PC-9 (cell line): Measurements from ENCODE around the gene GPSM1. TPM values are rescaled to one million over a fixed set of nuclear protein-coding genes. Genes with fewer than 3 reads are reported as not detected.

Source experiments
- BruUV-seq: library from RNA; stranded (reverse); fragments of 400-500 nt; replicated peaks from 2 replicates; lab custom pipeline; 2021; lab: Mats Ljungman, UMichigan
- CTCF ChIA-PET: fragments of 300-600 bp; sonication (Branson Sonifier 250); formaldehyde crosslinking; loops from one replicate; lab custom pipeline; 2022; ENCODE audit warnings: antibody characterized with exemption; lab: Charles Lee
- POLR2A ChIA-PET: fragments of 300-600 bp; sonication (Branson Sonifier 250); formaldehyde crosslinking; loops from one replicate; lab custom pipeline; 2022; ENCODE audit warnings: antibody characterized with exemption; ENCODE audit not compliant: unreplicated experiment; lab: Charles Lee
- DNase-seq, 2 experiments: peaks; one replicate each; pipeline versions ENCODE4 v3.0.0 to v3.0.0-alpha.2; 2015 to 2022; ENCODE audit warnings: mixed read lengths in 1 of 2
- H2AFZ ChIP-seq: fragments of 200-600 bp; sonication (generic); 2 replicates; pipeline ENCODE4 v1.8.1; 2017; ENCODE audit warnings: antibody characterized with exemption
- H3F3A ChIP-seq: fragments of 200-600 bp; sonication (generic); 2 replicates; pipeline ENCODE4 v1.8.1; 2017; ENCODE audit warnings: antibody characterized with exemption, mild to moderate bottlenecking, low read depth; ENCODE audit not compliant: insufficient read depth
- H3K27ac ChIP-seq: fragments of 200-600 bp; sonication (generic); 2 replicates; pipeline ENCODE4 v1.6.1; 2016; ENCODE audit warnings: mixed run types
- H3K27me3 ChIP-seq: fragments of 200-600 bp; sonication (generic); 2 replicates; pipeline ENCODE4 v1.6.1; 2016; ENCODE audit warnings: low read depth, mixed run types; ENCODE audit not compliant: insufficient read depth
- H3K36me3 ChIP-seq: fragments of 200-600 bp; sonication (generic); 2 replicates; pipeline ENCODE4 v1.6.1; 2016; ENCODE audit warnings: low read depth, mixed run types
- H3K4me1 ChIP-seq: fragments of 200-600 bp; sonication (generic); replicated peaks from 2 replicates; pipeline ENCODE4 v1.6.1; 2016; ENCODE audit warnings: mixed run types; ENCODE audit not compliant: insufficient read depth
- H3K4me2 ChIP-seq: fragments of 200-600 bp; sonication (generic); 2 replicates; pipeline ENCODE4 v1.6.1; 2017; ENCODE audit warnings: mixed run types
- H3K4me3 ChIP-seq: fragments of 200-600 bp; sonication (generic); 2 replicates; pipeline ENCODE4 v1.6.1; 2016; ENCODE audit warnings: mixed run types
- H3K79me2 ChIP-seq: fragments of 200-600 bp; sonication (generic); 2 replicates; pipeline ENCODE4 v1.6.1; 2017; ENCODE audit warnings: low read depth, mixed run types
- H3K9me2 ChIP-seq: fragments of 200-600 bp; sonication (generic); 2 replicates; pipeline ENCODE4 v1.8.1; 2017; ENCODE audit warnings: mild to moderate bottlenecking; ENCODE audit not compliant: insufficient read depth
- H3K9me3 ChIP-seq: fragments of 200-600 bp; sonication (generic); 2 replicates; pipeline ENCODE4 v1.8.1; 2016; ENCODE audit warnings: low read depth; ENCODE audit not compliant: insufficient read depth
- H4K20me1 ChIP-seq: fragments of 200-600 bp; sonication (generic); 2 replicates; pipeline ENCODE4 v1.8.1; 2017; ENCODE audit not compliant: insufficient read depth
- CTCF ChIP-seq: fragments of 200-600 bp; sonication (generic); conservative IDR thresholded peaks from 2 replicates; pipeline ENCODE4 v1.6.1; 2017; ENCODE audit warnings: mixed run types, antibody characterized with exemption, mild to moderate bottlenecking, moderate library complexity
- EZH2 ChIP-seq: fragments of 200-600 bp; sonication (generic); IDR thresholded peaks from 2 replicates; pipeline ENCODE4 v1.8.0; 2017; ENCODE audit warnings: antibody characterized with exemption, low read depth
- intact Hi-C: fragments of 100-400 bp; cut with micrococcal nuclease; formaldehyde crosslinking; loops from one replicate; pipeline ENCODE4 v1.10.0; 2022; ENCODE audit not compliant: unreplicated experiment
- total RNA-seq: library from RNA; stranded (reverse); gene quantifications from 2 replicates; pipeline ENCODE4 v1.2.3, GENCODE V29; 2021

GPSM1 gene
- total RNA-seq, 1 experiment from 2014 or later = 5.5 TPM

GRCh38 chr9:136310273-136311030 lies 16.9 kb upstream of the GPSM1 start:
- ChIA-PET CTCF (no interaction called here), POLR2A (interaction anchor here (0.5 kb wide), 1 partner anchor 181 kb away, joined by 5 read pairs; no protein-coding TSS in a partner anchor)

GRCh38 chr9:136311051-136312008 lies 16.0 kb upstream of the GPSM1 start:
- H3K79me2 ChIP-seq = no peaks in the 10 kb centered on the region
- H3F3A ChIP-seq = peaks cover 27% of the 10 kb centered on the region
- peaks cover 10% of the 10 kb centered on the region for H3K4me1 ChIP-seq
- BruUV-seq = TSS peak; percentile 41
- no peaks in the 10 kb centered on the region for H3K36me3 ChIP-seq
- H3K9me3 ChIP-seq = no peaks in the 10 kb centered on the region
- no peaks in the 10 kb centered on the region for H4K20me1 ChIP-seq
- peak; percentile 66 to 80 for DNase-seq
- intact Hi-C loops = loop anchor here (1.0 to 10.0 kb wide), 4 partner anchors 61 to 323 kb away; partner anchors contain the start of genes CARD9 and SNAPC4
- H3K9me2 ChIP-seq = no peaks in the 10 kb centered on the region
- no peak overlapping the region for H3K4me3 ChIP-seq
- peak overlapping the region; percentile 64 for H3K4me2 ChIP-seq
- CTCF ChIA-PET = interaction anchor here (0.7 to 1.0 kb wide), 2 partner anchors 90 to 176 kb away, joined by 3 to 5 read pairs; no protein-coding TSS in a partner anchor
- no peak overlapping the region for H3K27ac ChIP-seq
- no peak overlapping the region for H2AFZ ChIP-seq
- TF ChIP-seq CTCF (no peak), EZH2 (no peak)
- peaks cover 7% of the 10 kb centered on the region; the same call in 1 of the 2 replicates for H3K27me3 ChIP-seq
- POLR2A ChIA-PET = no interaction called here

More at GRCh38 chr9:136310273-136311030, 16.9 kb upstream of the GPSM1 start:
- no peaks in the 10 kb centered on the region for H3K36me3 ChIP-seq
- H2AFZ ChIP-seq = no peak overlapping the region
- BruUV-seq = no TSS peak
- H3K4me2 ChIP-seq = no peak overlapping the region
- H3K27ac ChIP-seq = no peak overlapping the region
- H3F3A ChIP-seq = peaks cover 27% of the 10 kb centered on the region
- TF ChIP-seq EZH2 (no peak), CTCF (no peak)
- 0 out of 2 replicates have a peak, but pooled peaks cover 2% of the 10 kb centered on the region for H3K27me3 ChIP-seq
- H4K20me1 ChIP-seq = no peaks in the 10 kb centered on the region
- H3K9me2 ChIP-seq = no peaks in the 10 kb centered on the region
- no peak overlapping the region for H3K4me3 ChIP-seq
- no peaks in the 10 kb centered on the region for H3K9me3 ChIP-seq
- H3K79me2 ChIP-seq = no peaks in the 10 kb centered on the region
- H3K4me1 ChIP-seq = peaks cover 10% of the 10 kb centered on the region
- DNase-seq = no peak
- intact Hi-C loops = loop anchor here (5.0 to 10.0 kb wide), 2 partner anchors 62 to 324 kb away; partner anchors contain the start of gene CARD9

GRCh38 chr9:136312009-136312375 lies 15.3 kb upstream of the GPSM1 start:
- H3K4me3 ChIP-seq = no peak overlapping the region
- intact Hi-C loops = loop anchor here (1.0 to 10.0 kb wide), 4 partner anchors 60 to 323 kb away; partner anchors contain the start of genes CARD9 and SNAPC4
- no TSS peak for BruUV-seq

More at GRCh38 chr9:136312009-136312375, 15.3 kb upstream of the GPSM1 start:
- Histone ChIP-seq H3F3A (peaks cover 21% of the 10 kb centered on the region), H4K20me1 (no peaks in the 10 kb centered on the region), H3K79me2 (no peaks in the 10 kb centered on the region), H3K27ac (no peak overlapping the region), H3K4me2 (peak overlapping the region; percentile 64), H3K9me2 (no peaks in the 10 kb centered on the region), H3K9me3 (no peaks in the 10 kb centered on the region), H3K4me1 (peaks cover 10% of the 10 kb centered on the region), H3K36me3 (no peaks in the 10 kb centered on the region), H2AFZ (no peak overlapping the region), H3K27me3 (peaks cover 7% of the 10 kb centered on the region; the same call in 1 of the 2 replicates)
- TF ChIP-seq EZH2 (no peak), CTCF (no peak)
- POLR2A ChIA-PET = no interaction called here
- DNase-seq = no peak
- CTCF ChIA-PET = interaction anchor here (1.0 kb wide), 1 partner anchor 89 kb away, joined by 5 read pairs; no protein-coding TSS in a partner anchor
